HepG2 (cell line): Measurements from ENCODE around the gene RAC3. TPM values are rescaled to one million over a fixed set of nuclear protein-coding genes. Genes with fewer than 3 reads are reported as not detected.

Experiments
- BCL6 ChIP-seq: IDR thresholded peaks from 2 replicates; pipeline ENCODE4 v1.6.1; 2016; ENCODE audit warnings: missing genetic modification reagents, missing compliant biosample characterization
- BRF2 ChIP-seq: sonication (generic); formaldehyde crosslinking; IDR thresholded peaks from 2 replicates; pipeline ENCODE4 v1.8.1; 2022; ENCODE audit warnings: mild to moderate bottlenecking, missing genetic modification reagents
- CCDC6 ChIP-seq: sonication (generic); formaldehyde crosslinking; IDR thresholded peaks from 2 replicates; pipeline ENCODE4 v1.8.1; 2022; ENCODE audit warnings: mild to moderate bottlenecking, missing genetic modification reagents, moderate library complexity
- GATAD1 ChIP-seq: IDR thresholded peaks from 2 replicates; pipeline ENCODE4 v1.6.1; 2016; ENCODE audit warnings: missing genetic modification reagents, missing compliant biosample characterization
- HES4 ChIP-seq: sonication (generic); formaldehyde crosslinking; IDR thresholded peaks from 2 replicates; pipeline ENCODE4 v1.9.0; 2021; ENCODE audit warnings: mild to moderate bottlenecking, missing genetic modification reagents, borderline replicate concordance
- HOXD1 ChIP-seq: sonication (generic); formaldehyde crosslinking; IDR thresholded peaks from 2 replicates; pipeline ENCODE4 v1.5.0; 2020; ENCODE audit warnings: missing genetic modification reagents
- KDM3A ChIP-seq: IDR thresholded peaks from 2 replicates; pipeline ENCODE4 v1.6.1; 2018; ENCODE audit warnings: low read depth, missing compliant biosample characterization
- MED8 ChIP-seq: sonication (generic); formaldehyde crosslinking; IDR thresholded peaks from 2 replicates; pipeline ENCODE4 v1.8.1; 2023; ENCODE audit warnings: mild to moderate bottlenecking, missing genetic modification reagents; ENCODE audit not compliant: insufficient replicate concordance
- NFATC3 ChIP-seq: sonication (generic); formaldehyde crosslinking; IDR thresholded peaks from 2 replicates; pipeline ENCODE4 v1.5.1; 2020; ENCODE audit warnings: mild to moderate bottlenecking, missing genetic modification reagents
- NR2F6 ChIP-seq, 2 experiments: IDR thresholded peaks; 2 replicates each; pipeline ENCODE4 v1.6.1; 2016; ENCODE audit warnings: antibody characterized with exemption in 1 of 2, mild to moderate bottlenecking in 1 of 2
- RBFOX2 ChIP-seq: fragments of 200-400 bp; formaldehyde crosslinking; IDR thresholded peaks from 2 replicates; pipeline ENCODE4 v1.6.1; 2017; ENCODE audit warnings: low read depth, mild to moderate bottlenecking, low read length
- TARDBP ChIP-seq: sonication (generic); formaldehyde crosslinking; IDR thresholded peaks from 2 replicates; pipeline ENCODE4 v1.8.0; 2022; ENCODE audit warnings: mild to moderate bottlenecking, missing genetic modification reagents
- ZNF501 ChIP-seq: sonication (generic); formaldehyde crosslinking; IDR thresholded peaks from 2 replicates; pipeline ENCODE4 v1.5.1; 2020; ENCODE audit warnings: mild to moderate bottlenecking, moderate library complexity, missing genetic modification reagents
- ZNF607 ChIP-seq: sonication (generic); formaldehyde crosslinking; IDR thresholded peaks from 2 replicates; pipeline ENCODE4 v1.5.1; 2020; ENCODE audit warnings: missing genetic modification reagents, mild to moderate bottlenecking, borderline replicate concordance
- ZNF746 ChIP-seq: sonication (generic); formaldehyde crosslinking; IDR thresholded peaks from 2 replicates; pipeline ENCODE4 v1.8.0; 2022; ENCODE audit warnings: mild to moderate bottlenecking, missing genetic modification reagents
- polyA plus RNA-seq, 8 experiments: library from polyadenylated mRNA; depleted of rRNA in 3 of 8; stranded (reverse) in 7 of 8; unstranded in 1 of 8; fragments of >200 nt; fragmentation: Illumina TruSeq in 4 of 8; extraction: Trizol in 4 of 8; gene quantifications; 2 replicates each; pipeline versions ENCODE4 v1.2.1 to v1.2.3, GENCODE V29; 2011 to 2016; ENCODE audit warnings: low read depth in 4 of 8, missing spikeins in 1 of 8, mixed read lengths in 1 of 8; ENCODE audit not compliant: insufficient read depth in 1 of 8
- total RNA-seq, 5 experiments: library from RNA; depleted of rRNA; stranded (reverse); fragments of >200 nt; fragmentation: Illumina TruSeq; extraction: Trizol; gene quantifications; 2 replicates each; pipeline ENCODE4 v1.2.3, GENCODE V29; 2016; ENCODE audit warnings: low read depth in 1 of 5
- TF ChIP-seq, protein P1 (sequence below): sonication (generic); formaldehyde crosslinking; conservative IDR thresholded peaks from 2 replicates; pipeline ENCODE4 v1.4.0; 2020; ENCODE audit warnings: missing genetic modification reagents
- TF ChIP-seq, protein P2 (sequence below): sonication (generic); formaldehyde crosslinking; IDR thresholded peaks from 2 replicates; pipeline ENCODE4 v1.8.1; 2022; ENCODE audit warnings: low read depth, mild to moderate bottlenecking, missing genetic modification reagents
- TF ChIP-seq, protein P3 (sequence below): sonication (generic); formaldehyde crosslinking; IDR thresholded peaks from 2 replicates; pipeline ENCODE4 v1.9.0; 2021; ENCODE audit warnings: missing genetic modification reagents, mild to moderate bottlenecking, borderline replicate concordance
- TF ChIP-seq, protein P4 (sequence below): sonication (generic); formaldehyde crosslinking; IDR thresholded peaks from 2 replicates; pipeline ENCODE4 v1.8.0; 2022; ENCODE audit warnings: mild to moderate bottlenecking, missing genetic modification reagents, moderate library complexity

Gene RAC3
- total and polyA plus RNA-seq, 2 of the 13 experiments (the other 11 are each of a cell fraction or from before 2014, with no cell fraction given) = 10.5 to 21.3 TPM

GRCh38 chr17:82021107-82021899 is 10.2 kb upstream of the RAC3 start (continued):
- TF ChIP-seq, protein P1, sequence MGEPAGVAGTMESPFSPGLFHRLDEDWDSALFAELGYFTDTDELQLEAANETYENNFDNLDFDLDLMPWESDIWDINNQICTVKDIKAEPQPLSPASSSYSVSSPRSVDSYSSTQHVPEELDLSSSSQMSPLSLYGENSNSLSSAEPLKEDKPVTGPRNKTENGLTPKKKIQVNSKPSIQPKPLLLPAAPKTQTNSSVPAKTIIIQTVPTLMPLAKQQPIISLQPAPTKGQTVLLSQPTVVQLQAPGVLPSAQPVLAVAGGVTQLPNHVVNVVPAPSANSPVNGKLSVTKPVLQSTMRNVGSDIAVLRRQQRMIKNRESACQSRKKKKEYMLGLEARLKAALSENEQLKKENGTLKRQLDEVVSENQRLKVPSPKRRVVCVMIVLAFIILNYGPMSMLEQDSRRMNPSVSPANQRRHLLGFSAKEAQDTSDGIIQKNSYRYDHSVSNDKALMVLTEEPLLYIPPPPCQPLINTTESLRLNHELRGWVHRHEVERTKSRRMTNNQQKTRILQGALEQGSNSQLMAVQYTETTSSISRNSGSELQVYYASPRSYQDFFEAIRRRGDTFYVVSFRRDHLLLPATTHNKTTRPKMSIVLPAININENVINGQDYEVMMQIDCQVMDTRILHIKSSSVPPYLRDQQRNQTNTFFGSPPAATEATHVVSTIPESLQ (CRISPR knock-in tag) = no peak
- peak; percentile 82; the same call in 1 of the 2 replicates for TF ChIP-seq ZNF607 (CRISPR knock-in tag)
- TF ChIP-seq NR2F6 (IDR thresholded peaks at IDR 0.05) = no peak; the same call in 1 of the 2 replicates
- peak; percentile 19; the same call in 1 of the 2 replicates for TF ChIP-seq NR2F6 (CRISPR knock-in tag; IDR thresholded peaks at IDR 0.05)
- TF ChIP-seq, protein P2, sequence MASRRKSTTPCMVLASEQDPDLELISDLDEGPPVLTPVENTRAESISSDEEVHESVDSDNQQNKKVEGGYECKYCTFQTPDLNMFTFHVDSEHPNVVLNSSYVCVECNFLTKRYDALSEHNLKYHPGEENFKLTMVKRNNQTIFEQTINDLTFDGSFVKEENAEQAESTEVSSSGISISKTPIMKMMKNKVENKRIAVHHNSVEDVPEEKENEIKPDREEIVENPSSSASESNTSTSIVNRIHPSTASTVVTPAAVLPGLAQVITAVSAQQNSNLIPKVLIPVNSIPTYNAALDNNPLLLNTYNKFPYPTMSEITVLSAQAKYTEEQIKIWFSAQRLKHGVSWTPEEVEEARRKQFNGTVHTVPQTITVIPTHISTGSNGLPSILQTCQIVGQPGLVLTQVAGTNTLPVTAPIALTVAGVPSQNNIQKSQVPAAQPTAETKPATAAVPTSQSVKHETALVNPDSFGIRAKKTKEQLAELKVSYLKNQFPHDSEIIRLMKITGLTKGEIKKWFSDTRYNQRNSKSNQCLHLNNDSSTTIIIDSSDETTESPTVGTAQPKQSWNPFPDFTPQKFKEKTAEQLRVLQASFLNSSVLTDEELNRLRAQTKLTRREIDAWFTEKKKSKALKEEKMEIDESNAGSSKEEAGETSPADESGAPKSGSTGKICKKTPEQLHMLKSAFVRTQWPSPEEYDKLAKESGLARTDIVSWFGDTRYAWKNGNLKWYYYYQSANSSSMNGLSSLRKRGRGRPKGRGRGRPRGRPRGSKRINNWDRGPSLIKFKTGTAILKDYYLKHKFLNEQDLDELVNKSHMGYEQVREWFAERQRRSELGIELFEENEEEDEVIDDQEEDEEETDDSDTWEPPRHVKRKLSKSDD (CRISPR knock-in tag) = 0 out of 2 replicates have a peak, but pooled peaks have one; percentile 32
- TF ChIP-seq TARDBP (CRISPR knock-in tag) = peak; percentile 80; the same call in 1 of the 2 replicates
- peak; percentile 94 for TF ChIP-seq ZNF501 (CRISPR knock-in tag)
- peak; percentile 46; the same call in 1 of the 2 replicates for TF ChIP-seq CCDC6 (CRISPR knock-in tag)
- TF ChIP-seq ZNF746 (CRISPR knock-in tag) = peak; percentile 44; the same call in 1 of the 2 replicates
- TF ChIP-seq MED8 (CRISPR knock-in tag) = no peak
- TF ChIP-seq HES4 (CRISPR knock-in tag) = no peak
- peak; percentile 76 for TF ChIP-seq GATAD1 (CRISPR knock-in tag)
- TF ChIP-seq, protein P3, sequence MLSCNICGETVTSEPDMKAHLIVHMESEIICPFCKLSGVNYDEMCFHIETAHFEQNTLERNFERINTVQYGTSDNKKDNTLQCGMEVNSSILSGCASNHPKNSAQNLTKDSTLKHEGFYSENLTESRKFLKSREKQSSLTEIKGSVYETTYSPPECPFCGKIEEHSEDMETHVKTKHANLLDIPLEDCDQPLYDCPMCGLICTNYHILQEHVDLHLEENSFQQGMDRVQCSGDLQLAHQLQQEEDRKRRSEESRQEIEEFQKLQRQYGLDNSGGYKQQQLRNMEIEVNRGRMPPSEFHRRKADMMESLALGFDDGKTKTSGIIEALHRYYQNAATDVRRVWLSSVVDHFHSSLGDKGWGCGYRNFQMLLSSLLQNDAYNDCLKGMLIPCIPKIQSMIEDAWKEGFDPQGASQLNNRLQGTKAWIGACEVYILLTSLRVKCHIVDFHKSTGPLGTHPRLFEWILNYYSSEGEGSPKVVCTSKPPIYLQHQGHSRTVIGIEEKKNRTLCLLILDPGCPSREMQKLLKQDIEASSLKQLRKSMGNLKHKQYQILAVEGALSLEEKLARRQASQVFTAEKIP (CRISPR knock-in tag) = no peak
- peak; percentile 42; the same call in 1 of the 2 replicates for TF ChIP-seq HOXD1
- TF ChIP-seq, protein P4, sequence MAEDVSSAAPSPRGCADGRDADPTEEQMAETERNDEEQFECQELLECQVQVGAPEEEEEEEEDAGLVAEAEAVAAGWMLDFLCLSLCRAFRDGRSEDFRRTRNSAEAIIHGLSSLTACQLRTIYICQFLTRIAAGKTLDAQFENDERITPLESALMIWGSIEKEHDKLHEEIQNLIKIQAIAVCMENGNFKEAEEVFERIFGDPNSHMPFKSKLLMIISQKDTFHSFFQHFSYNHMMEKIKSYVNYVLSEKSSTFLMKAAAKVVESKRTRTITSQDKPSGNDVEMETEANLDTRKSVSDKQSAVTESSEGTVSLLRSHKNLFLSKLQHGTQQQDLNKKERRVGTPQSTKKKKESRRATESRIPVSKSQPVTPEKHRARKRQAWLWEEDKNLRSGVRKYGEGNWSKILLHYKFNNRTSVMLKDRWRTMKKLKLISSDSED (CRISPR knock-in tag) = 0 out of 2 replicates have a peak, but pooled peaks have one; percentile 2
- 0 out of 2 replicates have a peak, but pooled peaks have one; percentile 24 for TF ChIP-seq BRF2 (CRISPR knock-in tag)
- TF ChIP-seq KDM3A (CRISPR knock-in tag) = peak; percentile 98
- no peak; the same call in 1 of the 2 replicates for TF ChIP-seq NFATC3 (CRISPR knock-in tag)
- 0 out of 2 replicates have a peak, but pooled peaks have one; percentile 6 for TF ChIP-seq BCL6 (CRISPR knock-in tag)
- peak; percentile 85 for TF ChIP-seq RBFOX2
